Stimulated activated CD4-positive, alpha-beta T cell treated with anti-CD3 and anti-CD28 coated beads, Interleukin-1b, Interleukin-23, amount 100 ng/mL, for 48 hours (primary cell): ENCODE measurements around the gene NXF3.
"Not testable (repeated sequence)": the region's sequence is repeated elsewhere in the genome, so short reads cannot be mapped to it uniquely, and the experiment has no call there.

Experiments
- DNase-seq: peaks from one replicate; pipeline ENCODE4 v3.0.0-alpha.2; 2020

The NXF3 gene, protein sequence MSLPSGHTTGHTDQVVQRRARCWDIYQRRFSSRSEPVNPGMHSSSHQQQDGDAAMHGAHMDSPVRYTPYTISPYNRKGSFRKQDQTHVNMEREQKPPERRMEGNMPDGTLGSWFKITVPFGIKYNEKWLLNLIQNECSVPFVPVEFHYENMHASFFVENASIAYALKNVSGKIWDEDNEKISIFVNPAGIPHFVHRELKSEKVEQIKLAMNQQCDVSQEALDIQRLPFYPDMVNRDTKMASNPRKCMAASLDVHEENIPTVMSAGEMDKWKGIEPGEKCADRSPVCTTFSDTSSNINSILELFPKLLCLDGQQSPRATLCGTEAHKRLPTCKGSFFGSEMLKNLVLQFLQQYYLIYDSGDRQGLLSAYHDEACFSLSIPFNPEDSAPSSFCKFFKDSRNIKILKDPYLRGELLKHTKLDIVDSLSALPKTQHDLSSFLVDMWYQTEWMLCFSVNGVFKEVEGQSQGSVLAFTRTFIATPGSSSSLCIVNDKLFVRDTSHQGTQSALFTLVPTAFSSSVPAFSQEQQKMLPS

DNA sequence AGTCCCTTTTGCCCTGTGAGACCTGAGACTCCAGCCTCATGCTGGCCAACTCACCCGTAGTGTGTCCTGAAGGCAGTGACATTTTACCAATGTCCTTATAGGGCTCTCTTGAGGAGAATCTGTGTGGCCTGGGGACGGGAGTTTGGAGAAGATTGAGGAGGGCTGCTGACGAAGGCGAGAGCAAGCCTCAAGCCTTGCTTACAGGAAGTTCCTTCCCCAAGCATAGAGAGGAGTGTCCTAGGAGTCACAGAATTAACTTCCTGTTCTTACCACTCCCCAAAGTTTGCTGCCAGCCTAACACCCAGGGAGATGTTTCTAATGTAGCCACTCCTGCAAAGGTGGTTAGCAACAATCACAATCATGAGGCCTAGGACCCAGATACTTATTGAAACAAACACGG lies at the start of gene NXF3:
Gene NXF3, minus strand, starts transcription at position 202 of the 400 bp plus-strand sequence. Its CDS starts 120 bp downstream, at position 82.
- DNase-seq, result no peak

DNA sequence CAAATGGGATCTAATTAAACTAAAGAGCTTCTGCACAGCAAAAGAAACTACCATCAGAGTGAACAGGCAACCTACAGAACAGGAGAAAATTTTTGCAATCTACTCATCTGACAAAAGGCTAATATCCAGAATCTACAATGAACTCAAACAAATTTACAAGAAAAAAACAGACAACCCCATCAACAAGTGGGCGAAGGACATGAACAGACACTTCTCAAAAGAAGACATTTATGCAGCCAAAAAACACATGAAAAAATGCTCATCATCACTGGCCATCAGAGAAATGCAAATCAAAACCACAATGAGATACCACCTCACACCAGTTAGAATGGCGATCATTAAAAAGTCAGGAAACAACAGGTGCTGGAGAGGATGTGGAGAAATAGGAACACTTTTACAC lies 43.6 kb upstream of the NXF3 start:
- DNase-seq, result not testable (repeated sequence)

DNA sequence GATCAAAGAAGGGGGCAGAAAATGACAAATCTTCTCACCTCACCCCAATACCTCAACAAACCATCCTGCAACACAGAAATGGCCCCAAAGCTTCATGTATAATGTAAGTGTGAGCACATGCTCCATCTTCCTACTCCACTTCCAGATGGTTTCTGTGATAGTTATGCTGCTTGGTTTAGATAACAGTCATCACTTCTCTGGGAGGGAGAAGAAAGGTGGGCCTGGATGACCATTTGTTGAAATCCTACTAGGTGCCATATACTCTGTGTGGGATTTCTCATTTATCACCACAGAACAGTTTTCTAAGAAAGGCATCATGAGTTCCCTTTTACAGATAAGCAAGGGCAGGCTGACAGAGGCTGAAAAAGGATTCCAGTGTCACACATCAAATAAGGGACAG lies 31.3 kb upstream of the NXF3 start:
- DNase-seq, result no peak

DNA sequence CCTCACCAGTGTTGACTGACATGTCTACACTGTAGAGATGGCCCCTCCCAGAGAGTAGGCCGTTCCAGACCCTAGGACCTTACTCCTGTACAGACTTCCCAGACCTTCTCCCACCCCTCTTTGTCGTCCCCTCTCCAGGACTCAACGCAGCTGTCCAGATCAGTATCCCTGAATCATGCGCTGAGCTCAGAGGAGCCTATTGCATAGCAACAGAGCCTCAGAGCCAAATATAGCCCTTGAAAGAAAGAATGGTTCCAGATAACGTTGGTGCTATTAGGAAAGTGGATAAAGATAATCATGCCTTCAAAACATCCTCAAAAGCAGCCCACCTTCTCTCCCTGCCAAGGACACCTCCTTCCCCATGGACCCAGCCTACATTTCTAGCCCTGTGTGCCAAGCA lies 27.8 kb upstream of the NXF3 start:
- no peak for DNase-seq

DNA sequence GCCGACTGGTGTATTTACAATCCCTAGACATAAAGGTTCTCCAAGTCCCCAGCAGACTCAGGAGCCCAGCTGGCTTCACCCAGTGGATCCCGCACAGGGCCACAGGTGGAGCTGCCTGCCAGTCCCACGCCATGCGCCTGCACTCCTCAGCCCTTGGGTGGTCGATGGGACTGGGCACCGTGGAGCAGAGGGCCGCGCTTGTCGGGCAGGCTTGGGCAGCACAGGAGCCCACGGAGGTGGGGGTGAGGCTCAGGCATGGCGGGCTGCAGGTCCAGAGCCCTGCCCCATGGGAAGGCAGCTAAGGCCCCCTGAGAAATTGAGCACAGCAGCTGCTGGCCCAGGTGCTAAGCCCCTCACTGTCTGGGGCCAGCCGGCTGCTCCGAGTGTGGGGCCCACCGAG lies 24.0 kb upstream of the NXF3 start:
- not testable (repeated sequence) for DNase-seq

DNA sequence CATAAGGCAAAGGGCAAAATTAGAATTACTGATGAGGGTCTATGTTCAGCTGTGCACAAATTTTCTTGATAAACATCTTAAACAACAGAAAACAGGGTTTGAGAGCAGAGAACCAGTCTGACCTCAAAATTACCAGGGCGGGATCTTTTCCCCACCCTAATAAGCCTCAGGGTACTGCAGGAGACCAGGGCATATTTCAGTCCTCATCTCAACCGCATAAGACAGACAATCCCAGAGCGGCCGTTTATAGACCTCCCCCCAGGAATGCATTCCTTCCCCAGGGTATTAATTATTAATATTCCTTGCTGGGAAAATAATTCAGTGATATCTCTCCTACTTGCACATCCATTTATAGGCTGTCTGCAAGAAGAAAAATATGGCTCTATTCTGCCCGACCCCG lies 16.6 kb upstream of the NXF3 start:
- not testable (repeated sequence) for DNase-seq

DNA sequence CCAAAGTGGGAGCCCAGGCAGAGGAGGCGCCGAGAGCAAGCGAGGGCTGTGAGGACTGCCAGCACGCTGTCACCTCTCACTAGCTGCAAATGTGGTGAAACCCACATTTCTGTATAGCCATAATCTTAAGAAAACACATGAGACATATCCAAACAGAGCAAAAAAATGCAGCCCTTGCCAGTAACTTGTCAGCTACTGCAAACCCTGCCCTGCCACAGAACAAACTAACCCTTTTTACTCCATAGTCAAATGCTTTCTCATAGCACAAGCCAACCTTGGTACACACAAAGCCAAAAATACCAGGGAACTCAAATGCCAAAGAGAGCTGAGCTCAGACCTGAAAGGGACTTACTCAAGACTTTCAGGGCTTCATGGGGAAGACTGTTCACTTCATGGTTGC lies 14.9 kb upstream of the NXF3 start:
- no peak for DNase-seq

DNA sequence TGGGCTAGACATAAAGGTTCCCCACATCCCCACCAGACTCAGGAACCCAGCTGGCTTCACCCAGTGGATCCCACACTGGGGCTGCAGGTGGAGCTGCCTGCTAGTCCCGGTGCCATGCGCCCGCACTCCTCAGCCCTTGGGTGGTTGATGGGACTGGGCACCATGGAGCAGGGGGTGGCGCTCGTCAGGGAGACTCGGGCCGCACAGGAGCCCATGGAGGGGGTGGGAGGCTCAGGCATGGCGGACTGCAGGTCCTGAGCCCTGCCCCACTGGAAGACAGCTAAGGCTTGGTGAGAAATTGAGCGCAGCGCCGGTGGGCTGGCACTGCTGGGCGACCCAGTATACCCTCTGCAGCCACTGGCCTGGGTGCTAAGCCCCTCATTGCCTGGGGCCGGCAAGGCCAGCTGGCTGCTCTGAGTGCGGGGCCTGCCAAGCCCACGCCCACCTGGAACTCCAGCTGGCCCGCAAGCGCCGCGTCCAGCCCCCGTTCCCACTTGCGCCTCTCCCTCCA lies 14.3 kb upstream of the NXF3 start:
- not testable (repeated sequence) for DNase-seq

DNA sequence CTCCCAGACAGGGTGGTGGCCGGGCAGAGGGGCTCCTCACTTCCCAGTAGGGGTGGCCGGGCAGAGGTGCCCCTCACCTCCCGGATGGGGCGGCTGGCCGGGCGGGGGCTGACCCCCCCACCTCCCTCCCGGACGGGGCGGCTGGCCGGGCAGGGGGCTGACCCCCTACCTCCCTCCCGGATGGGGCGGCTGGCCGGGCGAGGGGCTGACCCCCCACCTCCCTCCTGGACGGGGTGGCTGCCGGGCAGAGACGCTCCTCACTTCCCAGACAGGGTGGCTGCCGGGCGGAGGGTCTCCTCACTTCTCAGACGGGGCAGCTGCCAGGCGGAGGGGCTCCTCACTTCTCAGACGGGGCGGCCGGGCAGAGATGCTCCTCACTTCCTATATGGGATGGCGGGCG lies 11.4 kb upstream of the NXF3 start:
- DNase-seq, result not testable (repeated sequence)

DNA sequence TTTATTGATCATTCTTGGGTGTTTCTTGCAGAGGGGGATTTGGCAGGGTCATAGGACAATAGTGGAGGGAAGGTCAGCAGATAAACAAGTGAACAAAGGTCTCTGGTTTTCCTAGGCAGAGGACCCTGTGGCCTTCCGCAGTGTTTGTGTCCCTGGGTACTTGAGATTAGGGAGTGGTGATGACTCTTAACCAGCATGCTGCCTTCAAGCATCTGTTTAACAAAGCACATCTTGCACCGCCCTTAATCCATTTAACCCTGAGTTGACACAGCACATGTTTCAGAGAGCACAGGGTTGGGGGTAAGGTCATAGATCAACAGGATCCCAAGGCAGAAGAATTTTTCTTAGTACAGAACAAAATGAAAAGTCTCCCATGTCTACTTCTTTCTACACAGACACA lies 10.9 kb upstream of the NXF3 start:
- not testable (repeated sequence) for DNase-seq

DNA sequence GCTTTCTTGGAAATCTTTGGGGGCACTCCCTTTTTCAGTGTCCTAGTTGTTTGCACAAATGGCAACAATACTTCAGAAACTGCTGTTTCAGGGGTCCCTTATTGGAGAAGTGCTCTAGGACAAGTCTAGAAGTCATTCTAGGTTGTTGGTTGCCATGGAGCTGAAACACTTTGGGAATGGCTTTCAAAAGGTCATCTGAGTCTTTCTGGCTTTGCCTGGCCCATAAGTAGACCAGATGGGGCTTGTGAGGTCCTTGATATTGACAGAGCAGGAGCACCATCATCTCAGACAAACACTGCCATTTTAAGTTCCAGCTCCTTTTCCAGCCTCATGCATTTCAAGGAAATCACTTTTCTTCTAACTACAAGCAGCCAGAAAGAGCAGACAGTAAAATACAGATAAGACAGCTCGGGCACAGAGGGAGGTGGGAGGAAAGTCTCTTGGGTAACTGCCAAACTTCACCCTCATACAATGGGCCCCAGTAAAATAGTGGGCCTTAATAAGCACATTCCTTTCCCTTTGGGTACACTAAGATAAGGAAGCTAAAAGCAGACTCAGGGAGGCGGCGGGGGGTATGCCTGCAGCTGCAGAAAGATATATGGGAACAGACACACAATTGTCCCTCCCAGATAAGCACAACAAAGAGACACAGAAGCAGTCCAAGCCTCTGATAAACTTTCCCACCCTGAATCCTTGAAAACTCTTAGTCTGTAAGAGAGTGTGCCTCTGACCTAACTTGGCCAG lies 8.5 kb upstream of the NXF3 start:
- no peak for DNase-seq

DNA sequence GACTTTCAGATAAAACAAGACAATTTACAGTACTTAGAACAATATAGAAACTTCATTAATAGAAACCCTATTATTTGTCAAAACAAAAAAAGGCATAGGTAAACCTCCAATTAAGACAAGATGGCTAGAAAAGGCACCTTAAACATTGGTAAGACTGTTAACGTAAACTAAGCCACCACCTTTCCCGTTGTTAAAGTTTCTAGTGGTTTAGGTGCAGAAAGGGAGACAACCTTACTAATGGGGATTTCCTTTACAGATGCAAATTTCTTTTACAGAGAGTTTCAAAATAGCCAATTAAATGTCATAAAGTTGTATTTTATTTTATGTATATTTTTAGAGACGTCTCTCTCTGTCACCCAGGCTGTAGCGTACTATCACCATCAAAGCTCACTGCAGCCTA lies 7.5 kb upstream of the NXF3 start:
- DNase-seq, result no peak

DNA sequence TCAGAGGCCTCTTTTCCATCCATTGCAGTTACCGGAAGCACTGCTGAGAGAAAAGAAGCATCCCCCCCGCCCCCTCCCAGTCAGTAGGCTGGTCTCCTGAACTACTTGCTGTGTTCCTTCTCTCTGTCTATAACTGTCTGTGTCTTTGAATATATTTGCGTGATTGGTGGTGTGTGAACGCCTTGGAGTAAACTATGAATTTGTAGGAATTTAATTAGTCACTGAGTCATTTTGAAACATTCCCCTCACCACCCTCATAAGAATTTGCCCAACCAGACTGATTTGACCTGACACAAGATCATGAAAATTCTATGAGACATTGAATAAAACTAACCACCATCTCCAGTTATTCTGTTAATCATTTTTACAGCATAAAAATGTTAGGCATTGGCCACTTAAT lies 6.7 kb upstream of the NXF3 start:
- DNase-seq, result no peak

DNA sequence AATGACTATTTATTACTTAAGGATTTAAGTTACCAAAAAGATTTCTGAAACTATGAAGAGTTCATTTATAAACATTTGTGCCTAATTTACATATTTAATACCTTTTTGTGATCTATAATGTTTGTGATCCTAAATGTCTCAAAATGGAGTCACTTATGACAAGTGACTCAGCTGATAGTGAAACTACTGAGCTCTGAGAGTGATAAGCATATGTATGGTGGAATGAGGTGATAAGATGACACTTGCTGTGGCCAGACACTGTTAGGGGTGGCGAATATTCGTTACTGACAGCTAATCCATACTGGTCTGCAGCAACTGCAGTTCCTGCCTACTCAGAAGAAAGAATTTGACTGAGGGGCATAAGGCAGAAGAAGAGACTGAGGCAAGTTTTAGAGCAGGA lies 5.5 kb upstream of the NXF3 start:
- no peak for DNase-seq

DNA sequence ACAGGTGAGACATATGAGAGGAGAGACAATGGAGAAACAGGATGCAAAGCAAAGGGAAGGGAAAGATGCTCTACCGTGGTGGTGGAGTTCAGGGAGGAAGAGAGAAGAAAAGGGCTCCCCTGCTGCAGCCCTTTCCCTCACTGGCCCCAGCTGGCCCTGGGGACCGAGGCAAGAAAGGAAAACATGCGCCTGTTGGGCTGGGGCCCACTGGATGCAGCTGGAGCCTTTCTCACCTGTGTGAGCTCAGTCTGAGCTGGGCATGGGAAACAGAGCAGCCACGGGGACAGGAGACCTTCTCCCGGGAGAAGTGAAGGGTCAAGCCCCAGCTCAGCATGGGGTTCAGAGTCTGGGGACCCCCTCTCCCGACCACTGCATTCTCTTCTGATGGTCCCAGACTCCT lies 11.9 kb downstream of the NXF3 start:
- DNase-seq, result no peak

DNA sequence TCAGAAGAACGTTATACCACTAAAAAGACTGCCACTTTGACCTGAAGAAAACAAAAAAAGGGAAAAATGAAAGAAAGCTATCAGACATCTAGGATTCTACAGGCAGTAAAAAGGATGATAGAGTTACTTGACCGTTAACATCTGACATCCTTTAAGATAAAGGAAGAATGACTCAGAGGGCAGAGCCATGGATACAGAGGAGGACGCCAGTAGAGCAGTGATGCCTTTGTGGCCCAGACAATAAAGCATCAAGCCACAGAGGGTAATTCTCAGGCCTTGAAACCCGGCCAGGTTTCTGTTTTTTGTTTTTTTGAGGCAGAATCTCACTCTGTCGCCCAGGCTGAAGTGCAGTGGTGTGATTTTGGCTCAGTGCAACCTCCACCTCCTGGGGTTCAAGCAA lies 19.5 kb downstream of the NXF3 start:
- no peak for DNase-seq

DNA sequence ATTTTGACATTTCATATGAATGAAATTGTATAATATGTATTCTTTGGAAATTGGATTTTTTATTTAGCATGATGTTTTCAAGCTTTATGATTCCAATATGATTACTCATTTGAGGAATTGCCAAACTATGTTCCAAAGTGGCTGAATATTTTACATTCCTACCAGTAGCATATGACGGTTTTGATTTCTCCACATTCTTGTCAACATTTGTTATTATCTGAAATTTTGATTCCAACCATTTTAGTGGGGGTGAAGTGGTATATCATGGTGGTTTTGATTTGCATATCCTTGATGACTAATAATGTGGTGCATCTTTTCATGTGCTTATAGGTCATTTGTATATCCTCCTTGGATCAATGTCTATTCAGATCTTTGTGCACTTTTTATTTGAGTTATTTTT lies 26.3 kb downstream of the NXF3 start:
- DNase-seq, result no peak

DNA sequence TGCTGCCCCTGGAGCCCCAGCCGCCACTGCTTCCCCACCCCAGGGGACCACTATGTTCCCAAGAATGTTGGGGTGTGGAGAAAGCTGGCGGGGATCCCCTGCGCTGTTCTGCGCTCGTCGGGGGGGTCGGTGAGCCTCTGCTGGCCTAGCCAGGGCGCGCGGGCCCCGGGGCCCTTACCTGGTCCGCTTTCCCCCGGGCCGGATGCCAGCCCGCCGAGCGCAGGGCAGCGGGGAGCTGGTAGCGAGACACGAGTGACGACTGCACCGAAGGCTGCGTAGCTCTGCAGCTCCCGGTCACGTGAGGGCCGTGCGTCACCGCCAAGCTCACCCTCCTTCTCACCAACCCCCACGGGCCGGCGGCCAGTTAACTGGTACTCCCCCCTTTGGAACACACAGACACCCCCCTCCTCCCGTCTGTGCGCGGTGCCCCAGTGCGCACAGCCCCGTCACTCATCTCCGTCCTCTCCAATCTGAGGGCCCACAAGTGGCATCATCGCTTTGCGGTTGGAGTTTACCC lies 29.0 kb downstream of the NXF3 start, which contains the start of gene BEX1:
Gene BEX1, minus strand, starts transcription at position 254 of the 517 bp plus-strand sequence. CDS start 897 bp downstream, outside the sequence.
- peak; percentile 28 for DNase-seq

DNA sequence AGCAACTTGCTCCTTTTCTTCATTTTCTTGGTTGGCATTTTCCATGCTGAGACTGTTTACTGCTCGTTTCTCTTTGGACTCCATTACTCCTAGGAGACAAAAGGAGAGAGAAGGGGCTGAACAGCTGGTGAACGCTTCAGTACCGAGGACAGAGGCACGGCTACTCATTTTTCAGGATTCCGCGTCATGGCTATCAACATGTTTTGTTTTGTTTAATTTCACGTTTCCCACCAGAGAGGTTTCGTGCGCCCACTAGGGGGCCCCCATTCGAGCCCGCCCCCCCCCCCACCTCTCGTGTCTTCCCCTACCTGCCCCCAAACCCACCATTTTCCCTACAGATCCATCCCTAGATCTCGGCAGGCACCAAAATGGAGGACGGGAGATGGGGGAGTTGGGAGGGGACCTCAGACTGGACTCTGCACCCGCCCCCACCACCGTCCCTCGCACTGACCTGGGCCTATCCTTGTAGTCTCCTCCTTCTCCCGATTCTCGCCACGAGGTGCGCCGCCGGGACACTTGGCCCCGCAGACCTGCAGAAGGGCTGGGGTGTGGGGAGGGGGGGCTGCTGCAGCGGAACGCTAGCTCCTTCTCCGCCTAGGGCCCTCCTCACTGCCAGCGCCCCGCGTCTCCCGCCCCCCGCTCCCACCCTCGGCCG lies 29.6 kb downstream of the NXF3 start:
- no peak for DNase-seq

DNA sequence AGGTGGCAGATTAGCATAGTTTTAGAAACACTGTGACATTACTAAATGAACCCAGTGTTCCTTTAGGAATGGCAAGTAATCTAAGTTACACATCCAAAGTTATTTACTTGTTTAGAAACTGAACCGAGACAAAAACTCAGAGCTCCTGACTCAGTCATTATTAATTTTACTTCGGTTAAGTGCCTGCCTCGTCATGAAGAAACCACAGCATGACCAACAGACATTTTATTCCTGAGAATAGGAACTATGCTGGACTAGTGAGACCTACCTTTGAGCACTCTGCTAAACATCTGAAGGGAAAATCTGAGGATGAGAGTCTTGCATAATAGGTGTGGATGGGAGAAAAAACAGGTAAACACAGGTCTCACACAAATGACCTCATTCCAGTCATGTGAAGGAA lies 31.5 kb downstream of the NXF3 start:
- no peak for DNase-seq

DNA sequence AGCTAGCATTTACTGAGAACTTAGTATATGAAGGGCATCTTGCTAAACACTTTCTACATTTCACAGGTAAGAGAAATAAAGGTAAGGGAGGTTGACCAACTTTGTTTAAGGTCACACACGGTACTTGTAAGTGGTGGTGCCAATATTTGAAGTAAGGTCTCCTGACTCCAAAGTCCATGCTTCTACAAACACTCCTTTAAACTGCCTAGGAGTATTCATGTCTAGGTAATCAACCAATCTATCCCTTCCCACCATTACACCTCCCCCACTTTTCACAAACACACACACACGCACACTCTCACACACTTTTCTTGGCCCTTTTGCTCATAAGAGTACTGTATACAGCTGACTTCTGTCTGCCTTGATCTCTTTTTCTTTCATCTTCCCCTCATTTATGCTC lies 36.0 kb downstream of the NXF3 start:
- DNase-seq, result no peak

DNA sequence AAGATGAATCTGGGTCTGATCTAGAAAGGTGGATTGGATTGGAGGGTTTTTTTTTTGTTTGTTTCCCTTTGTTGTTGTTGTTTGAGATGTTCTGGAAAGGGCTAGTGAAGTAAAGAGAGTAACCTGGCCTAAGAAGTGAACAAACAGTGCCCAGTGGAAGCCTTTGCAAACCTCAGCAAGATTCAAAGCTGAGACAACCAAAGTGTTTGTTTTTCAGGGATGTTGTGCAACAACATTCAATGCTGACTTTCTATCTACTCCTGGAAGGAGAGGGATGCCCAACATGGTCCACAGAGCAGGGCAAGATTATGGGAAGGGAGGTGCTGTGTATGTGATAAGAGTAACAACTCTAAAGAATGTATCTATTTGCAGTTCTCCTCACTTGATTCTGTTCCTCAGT lies 40.3 kb downstream of the NXF3 start:
- DNase-seq, result no peak

DNA sequence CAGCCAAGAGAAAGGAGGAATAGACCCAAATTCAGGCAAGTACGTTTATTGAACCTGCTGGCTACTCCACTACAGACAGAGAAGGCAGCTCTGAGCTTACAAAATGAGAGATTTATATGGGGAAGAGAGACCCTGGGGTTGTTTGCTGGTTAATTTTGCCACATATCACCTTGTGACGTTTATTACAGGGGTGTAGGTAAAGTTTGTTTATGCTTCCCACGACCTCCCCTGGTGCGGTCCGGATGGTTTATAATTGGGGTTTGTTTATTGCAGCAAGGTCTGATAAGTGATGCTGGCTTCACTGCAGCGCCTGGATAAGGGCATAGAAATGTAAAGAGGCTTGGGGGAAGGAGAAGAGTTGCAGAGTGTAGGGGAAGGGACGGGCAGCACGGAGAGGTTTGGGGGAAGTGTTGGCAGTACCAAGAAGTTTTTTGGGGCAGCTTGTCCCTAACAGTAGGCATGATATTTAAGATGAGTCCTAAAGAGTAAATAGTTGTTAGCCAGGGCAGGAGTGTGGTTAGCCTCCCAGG lies 41.6 kb downstream of the NXF3 start:
- DNase-seq, result no peak
